GM23338 (cell line): ENCODE measurements around the gene RGL1.

Experiments used
- CTCF ChIP-seq, 2 experiments: fragments of 200-600 bp in 1 of 2; sonication (generic) in 1 of 2; conservative IDR thresholded peaks; 2 replicates each; pipeline versions ENCODE4 v1.5.1 to v1.6.1; 2016 to 2017; ENCODE audit warnings: antibody characterized with exemption in 2 of 2, low read depth in 2 of 2, mild to moderate bottlenecking in 2 of 2, moderate library complexity in 1 of 2
- EZH2 ChIP-seq: fragments of 200-600 bp; sonication (generic); IDR thresholded peaks from one replicate; pipeline ENCODE4 v1.8.0; 2017; ENCODE audit warnings: antibody characterized with exemption, mild to moderate bottlenecking, low read depth; ENCODE audit not compliant: unreplicated experiment
- EZH2phosphoT487 ChIP-seq: fragments of 200-600 bp; sonication (generic); IDR thresholded peaks from one replicate; pipeline ENCODE4 v1.8.1; 2018; ENCODE audit warnings: antibody characterized with exemption; ENCODE audit not compliant: unreplicated experiment

- no peak for TF ChIP-seq CTCF (conservative IDR thresholded peaks at IDR 0.05; ENCODE audit: low read depth in 2 of 2)
- no peak for TF ChIP-seq EZH2
- no peak for TF ChIP-seq EZH2phosphoT487
These were observed 122.1 kb downstream of the RGL1 start for GRCh38 chr1:183926983-183927382.
